ENCODE results near the gene PRKD1. TPM values are rescaled to one million over a fixed set of nuclear protein-coding genes. Genes with fewer than 3 reads are reported as not detected.
"Not testable (repeated sequence)": the region's sequence is repeated elsewhere in the genome, so short reads cannot be mapped to it uniquely, and the experiment has no call there.

Gene PRKD1
- total RNA-seq, 1 experiment from 2014 or later = not detected

GRCh38 chr14:29839691-29840090, 88.0 kb downstream of the PRKD1 start:
- POLR2A ChIA-PET; H4K20me1 ChIP-seq (ENCODE audit: insufficient read depth); H3K79me2 ChIP-seq (ENCODE audit: insufficient read depth, low read length); ATAC-seq; H3K9me2 ChIP-seq (ENCODE audit: insufficient read depth); H3K4me1 ChIP-seq (ENCODE audit: control insufficient read depth in 1 of 2, insufficient read depth in 2 of 2, low read length in 2 of 2); H3K4me3 ChIP-seq (replicated peaks in 1 of 2; ENCODE audit: low read depth in 1 of 2, low read length in 2 of 2); H3K4me2 ChIP-seq (ENCODE audit: low read length); CTCF ChIA-PET; RAD21 ChIA-PET (ENCODE audit: low non-redundant PET in 1 of 2, low total read pairs in 2 of 2, uncharacterized antibody in 2 of 2, unreplicated experiment in 2 of 2); H3K36me3 ChIP-seq (ENCODE audit: control insufficient read depth in 1 of 2, insufficient read depth in 2 of 2, low read length in 2 of 2); H3K9ac ChIP-seq (ENCODE audit: low read length); BruUV-seq (replicated peaks); H2AFZ ChIP-seq (ENCODE audit: low read depth, low read length, poor library complexity, severe bottlenecking); intact Hi-C loops (cut with micrococcal nuclease); DNase-seq (ENCODE audit: low read depth, low spot score); H3K27me3 ChIP-seq (ENCODE audit: insufficient read depth, low read length); H3K27ac ChIP-seq (ENCODE audit: low read depth, low read length): not testable (repeated sequence)
- H3K9me3 ChIP-seq (ENCODE audit: control insufficient read depth in 1 of 2, insufficient read depth in 1 of 2, low read depth in 1 of 2, low read length in 2 of 2) = peaks cover 3 to 23% of the 10 kb centered on the region in 2 experiments; a peak in 2 of 4 replicates

GRCh38 chr14:29838752-29839151, 88.9 kb downstream of the PRKD1 start:
- no peaks in the 10 kb centered on the region for H3K9me2 ChIP-seq (ENCODE audit: insufficient read depth)
- no peak overlapping the region for H3K27ac ChIP-seq (ENCODE audit: low read depth, low read length)
- intact Hi-C loops (cut with micrococcal nuclease) = no loop called here
- RAD21 ChIA-PET (ENCODE audit: low non-redundant PET in 1 of 2, low total read pairs in 2 of 2, uncharacterized antibody in 2 of 2, unreplicated experiment in 2 of 2) = no interaction called here
- H2AFZ ChIP-seq (ENCODE audit: low read depth, low read length, poor library complexity, severe bottlenecking) = no peak overlapping the region
- CTCF ChIA-PET = no interaction called here
- BruUV-seq (replicated peaks) = no TSS peak
- H3K27me3 ChIP-seq (ENCODE audit: insufficient read depth, low read length) = no peaks in the 10 kb centered on the region
- peaks cover 0 to 17% of the 10 kb centered on the region in 2 experiments; a peak in 2 of 4 replicates for H3K9me3 ChIP-seq (ENCODE audit: control insufficient read depth in 1 of 2, insufficient read depth in 1 of 2, low read depth in 1 of 2, low read length in 2 of 2)
- H3K79me2 ChIP-seq (ENCODE audit: insufficient read depth, low read length) = no peaks in the 10 kb centered on the region
- POLR2A ChIA-PET = no interaction called here
- no peak for ATAC-seq
- no peaks in the 10 kb centered on the region for H3K36me3 ChIP-seq (ENCODE audit: control insufficient read depth in 1 of 2, insufficient read depth in 2 of 2, low read length in 2 of 2)
- no peak overlapping the region for H3K4me3 ChIP-seq (replicated peaks in 1 of 2; ENCODE audit: low read depth in 1 of 2, low read length in 2 of 2)
- H3K9ac ChIP-seq (ENCODE audit: low read length) = no peak overlapping the region
- no peak overlapping the region for H3K4me2 ChIP-seq (ENCODE audit: low read length)
- no peak for DNase-seq (ENCODE audit: low read depth, low spot score)
- no peaks in the 10 kb centered on the region for H3K4me1 ChIP-seq (ENCODE audit: control insufficient read depth in 1 of 2, insufficient read depth in 2 of 2, low read length in 2 of 2)
- H4K20me1 ChIP-seq (ENCODE audit: insufficient read depth) = no peaks in the 10 kb centered on the region
- TF ChIP-seq RAD21 (IDR thresholded peaks at IDR 0.05; ENCODE audit: low read depth) (no peak), ELF1 (IDR thresholded peaks at IDR 0.05; ENCODE audit: borderline replicate concordance, low read depth) (no peak), FOSL1 (IDR thresholded peaks at IDR 0.05; ENCODE audit: low read depth) (no peak), SP1 (IDR thresholded peaks at IDR 0.05; ENCODE audit: low read depth) (no peak), EZH2phosphoT487 (IDR thresholded peaks at IDR 0.05; ENCODE audit: borderline replicate concordance) (no peak), SIN3A (IDR thresholded peaks at IDR 0.05; ENCODE audit: low read depth) (no peak), CTCF (IDR thresholded peaks at IDR 0.05 in 2 of 3, conservative IDR thresholded peaks at IDR 0.05 in 1 of 3; ENCODE audit: borderline replicate concordance in 1 of 3, insufficient read depth in 1 of 3, low read depth in 2 of 3, low read length in 2 of 3) (no peak), YY1 (IDR thresholded peaks at IDR 0.05; ENCODE audit: extremely low read depth, insufficient replicate concordance, low read depth, low read length) (no peak), REST (IDR thresholded peaks at IDR 0.05; ENCODE audit: low read depth) (no peak), EZH2 (IDR thresholded peaks at IDR 0.05) (no peak), TCF7L2 (IDR thresholded peaks at IDR 0.05; ENCODE audit: borderline replicate concordance, extremely low read depth, insufficient read depth, insufficient read length) (no peak), ZBTB33 (IDR thresholded peaks at IDR 0.05; ENCODE audit: extremely low read depth, insufficient replicate concordance, low read length) (no peak), POLR2A (IDR thresholded peaks at IDR 0.05; ENCODE audit: borderline replicate concordance, extremely low read depth, insufficient read depth, insufficient read length) (no peak)

Measured in HCT116 (cell line).